Activated B cell treated with CpG ODN at 0.5 μM for 24 hours (primary cell): Measurements from ENCODE around the gene TARDBP. TPM values are rescaled to one million over a fixed set of nuclear protein-coding genes. Genes with fewer than 3 reads are reported as not detected.

ENCODE experiments used
- ATAC-seq: fragments of 200-7000 bp; cut with Tn5 transposase; one replicate; pipeline ENCODE4 v1.10.0; 2021; ENCODE audit warnings: low read depth, mild to moderate bottlenecking, moderate library complexity
- CTCF ChIA-PET: fragments of 350-600 bp; sonication (Branson Sonifier 250); formaldehyde crosslinking; loops from one replicate; lab custom pipeline; 2021; ENCODE audit warnings: antibody characterized with exemption; lab: Charles Lee
- POLR2A ChIA-PET: fragments of 350-600 bp; sonication (Branson Sonifier 250); formaldehyde crosslinking; loops from one replicate; lab custom pipeline; 2021; ENCODE audit warnings: antibody characterized with exemption; lab: Charles Lee
- DNase-seq: peaks from one replicate; pipeline ENCODE4 v3.0.0; 2022
- H3K27ac Mint-ChIP-seq: one replicate; pipeline ENCODE4 v1.8.0; 2020; ENCODE audit warnings: mixed read lengths
- H3K27me3 Mint-ChIP-seq: one replicate; pipeline ENCODE4 v1.8.0; 2021; ENCODE audit warnings: mixed read lengths
- H3K36me3 Mint-ChIP-seq: one replicate; pipeline ENCODE4 v1.8.0; 2021; ENCODE audit warnings: low read depth, mixed read lengths
- H3K4me1 Mint-ChIP-seq: one replicate; pipeline ENCODE4 v1.8.0; 2021; ENCODE audit warnings: mixed read lengths
- H3K4me3 Mint-ChIP-seq: one replicate; pipeline ENCODE4 v1.8.0; 2020; ENCODE audit warnings: mild to moderate bottlenecking, mixed read lengths
- H3K9me3 Mint-ChIP-seq: one replicate; pipeline ENCODE4 v1.8.0; 2020; ENCODE audit warnings: mixed read lengths
- intact Hi-C: fragments of 100-400 bp; cut with micrococcal nuclease; formaldehyde crosslinking; loops from one replicate; pipeline ENCODE4 v1.15.1; 2024
- total RNA-seq: library from RNA; stranded (reverse); gene quantifications from 2 replicates; pipeline ENCODE4 v1.2.3, GENCODE V29; 2022
- TF ChIP-seq, protein P1 (sequence below): fragments of 200-600 bp; IDR thresholded peaks from one replicate; pipeline ENCODE4 v1.8.0; 2022; ENCODE audit warnings: antibody characterized with exemption, mild to moderate bottlenecking

TARDBP gene
- total RNA-seq, 1 donor from 2014 or later = 193 TPM

DNA sequence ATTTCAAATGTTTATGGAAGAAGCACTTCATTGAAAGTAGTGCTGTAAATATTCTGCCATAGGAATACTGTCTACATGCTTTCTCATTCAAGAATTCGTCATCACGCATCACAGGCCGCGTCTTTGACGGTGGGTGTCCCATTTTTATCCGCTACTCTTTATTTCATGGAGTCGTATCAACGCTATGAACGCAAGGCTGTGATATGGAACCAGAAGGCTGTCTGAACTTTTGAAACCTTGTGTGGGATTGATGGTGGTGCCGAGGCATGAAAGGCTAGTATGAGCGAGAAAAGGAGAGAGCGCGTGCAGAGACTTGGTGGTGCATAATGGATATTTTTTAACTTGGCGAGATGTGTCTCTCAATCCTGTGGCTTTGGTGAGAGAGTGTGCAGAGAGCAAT is 10.7 kb downstream of the TARDBP start:
- no peaks in the 10 kb centered on the region for H3K27me3 Mint-ChIP-seq
- TF ChIP-seq, protein P1, sequence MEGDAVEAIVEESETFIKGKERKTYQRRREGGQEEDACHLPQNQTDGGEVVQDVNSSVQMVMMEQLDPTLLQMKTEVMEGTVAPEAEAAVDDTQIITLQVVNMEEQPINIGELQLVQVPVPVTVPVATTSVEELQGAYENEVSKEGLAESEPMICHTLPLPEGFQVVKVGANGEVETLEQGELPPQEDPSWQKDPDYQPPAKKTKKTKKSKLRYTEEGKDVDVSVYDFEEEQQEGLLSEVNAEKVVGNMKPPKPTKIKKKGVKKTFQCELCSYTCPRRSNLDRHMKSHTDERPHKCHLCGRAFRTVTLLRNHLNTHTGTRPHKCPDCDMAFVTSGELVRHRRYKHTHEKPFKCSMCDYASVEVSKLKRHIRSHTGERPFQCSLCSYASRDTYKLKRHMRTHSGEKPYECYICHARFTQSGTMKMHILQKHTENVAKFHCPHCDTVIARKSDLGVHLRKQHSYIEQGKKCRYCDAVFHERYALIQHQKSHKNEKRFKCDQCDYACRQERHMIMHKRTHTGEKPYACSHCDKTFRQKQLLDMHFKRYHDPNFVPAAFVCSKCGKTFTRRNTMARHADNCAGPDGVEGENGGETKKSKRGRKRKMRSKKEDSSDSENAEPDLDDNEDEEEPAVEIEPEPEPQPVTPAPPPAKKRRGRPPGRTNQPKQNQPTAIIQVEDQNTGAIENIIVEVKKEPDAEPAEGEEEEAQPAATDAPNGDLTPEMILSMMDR = no peak
- ChIA-PET POLR2A (interaction anchor here (0.6 kb wide), 1 partner anchor 38 kb away, joined by 3 read pairs; no protein-coding TSS in a partner anchor), CTCF (interaction anchor here (0.5 kb wide), 1 partner anchor 589 kb away, joined by 3 read pairs; no protein-coding TSS in a partner anchor)
- peaks cover 14% of the 10 kb centered on the region for H3K4me1 Mint-ChIP-seq
- peaks cover 92% of the 10 kb centered on the region for H3K36me3 Mint-ChIP-seq
- H3K4me3 Mint-ChIP-seq = no peak overlapping the region
- intact Hi-C loops = no loop called here
- no peaks in the 10 kb centered on the region for H3K9me3 Mint-ChIP-seq
- DNase-seq (no peak), ATAC-seq (no peak)
- H3K27ac Mint-ChIP-seq = no peak overlapping the region

DNA sequence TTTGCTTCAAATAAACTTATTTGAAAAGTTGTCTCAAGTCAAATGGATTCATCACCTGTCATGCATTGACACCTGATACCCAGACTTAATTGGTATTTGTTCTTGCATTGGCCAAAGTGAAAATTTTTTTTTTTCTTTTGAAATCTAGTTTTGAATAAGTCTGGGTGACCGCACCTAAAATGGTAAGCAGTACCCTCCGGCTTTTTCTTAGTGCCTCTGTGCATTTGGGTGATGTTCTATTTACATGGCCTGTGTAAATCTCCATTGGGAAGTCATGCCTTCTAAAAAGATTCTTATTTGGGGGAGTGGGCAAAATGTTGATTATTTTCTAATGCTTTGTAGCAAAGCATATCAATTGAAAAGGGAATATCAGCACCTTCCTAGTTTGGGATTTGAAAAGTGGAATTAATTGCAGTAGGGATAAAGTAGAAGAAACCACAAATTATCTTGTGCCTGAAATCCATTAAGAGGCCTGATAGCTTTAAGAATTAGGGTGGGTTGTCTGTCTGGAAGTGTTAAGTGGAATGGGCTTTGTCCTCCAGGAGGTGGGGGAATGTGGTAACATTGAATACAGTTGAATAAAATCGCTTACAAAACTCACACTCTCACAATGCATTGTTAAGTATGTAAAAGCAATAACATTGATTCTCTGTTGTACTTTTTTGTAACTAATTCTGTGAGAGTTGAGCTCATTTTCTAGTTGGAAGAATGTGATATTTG is 11.9 kb downstream of the TARDBP start:
- intact Hi-C loops = no loop called here
- H3K27ac Mint-ChIP-seq = no peak overlapping the region
- peaks cover 9% of the 10 kb centered on the region for H3K4me1 Mint-ChIP-seq
- no peak for DNase-seq
- ATAC-seq = no peak
- H3K36me3 Mint-ChIP-seq = peaks cover 82% of the 10 kb centered on the region
- ChIA-PET POLR2A (interaction anchor here (0.5 kb wide), 1 partner anchor 1301 kb away, joined by 3 read pairs; no protein-coding TSS in a partner anchor), CTCF (no interaction called here)
- no peaks in the 10 kb centered on the region for H3K9me3 Mint-ChIP-seq
- TF ChIP-seq, protein P1 = no peak
- H3K4me3 Mint-ChIP-seq = no peak overlapping the region
- no peaks in the 10 kb centered on the region for H3K27me3 Mint-ChIP-seq

DNA sequence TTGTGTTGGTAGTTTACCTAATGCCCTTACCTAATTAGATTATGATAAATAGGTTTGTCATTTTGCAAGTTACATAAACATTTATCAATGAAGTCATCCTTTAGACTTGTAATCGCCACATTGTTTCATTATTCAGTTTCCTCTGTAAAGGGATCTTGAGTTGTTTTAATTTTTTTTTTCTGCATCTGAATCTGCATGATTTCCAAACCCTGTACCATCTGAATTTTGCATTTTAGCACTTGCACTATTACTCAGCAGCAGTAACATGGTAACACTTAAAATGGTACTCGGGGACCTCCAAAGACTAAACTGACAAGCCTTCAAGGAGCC is 12.4 kb downstream of the TARDBP start:
- H3K9me3 Mint-ChIP-seq = no peaks in the 10 kb centered on the region
- TF ChIP-seq, protein P1 = no peak
- CTCF ChIA-PET = no interaction called here
- ATAC-seq (no peak), DNase-seq (no peak)
- peaks cover 80% of the 10 kb centered on the region for H3K36me3 Mint-ChIP-seq
- no peaks in the 10 kb centered on the region for H3K27me3 Mint-ChIP-seq
- H3K4me1 Mint-ChIP-seq = peaks cover 9% of the 10 kb centered on the region
- POLR2A ChIA-PET = interaction anchor here (0.5 kb wide), 1 partner anchor 1300 kb away, joined by 3 read pairs; no protein-coding TSS in a partner anchor
- no peak overlapping the region for H3K27ac Mint-ChIP-seq
- no peak overlapping the region for H3K4me3 Mint-ChIP-seq
- intact Hi-C loops = no loop called here

DNA sequence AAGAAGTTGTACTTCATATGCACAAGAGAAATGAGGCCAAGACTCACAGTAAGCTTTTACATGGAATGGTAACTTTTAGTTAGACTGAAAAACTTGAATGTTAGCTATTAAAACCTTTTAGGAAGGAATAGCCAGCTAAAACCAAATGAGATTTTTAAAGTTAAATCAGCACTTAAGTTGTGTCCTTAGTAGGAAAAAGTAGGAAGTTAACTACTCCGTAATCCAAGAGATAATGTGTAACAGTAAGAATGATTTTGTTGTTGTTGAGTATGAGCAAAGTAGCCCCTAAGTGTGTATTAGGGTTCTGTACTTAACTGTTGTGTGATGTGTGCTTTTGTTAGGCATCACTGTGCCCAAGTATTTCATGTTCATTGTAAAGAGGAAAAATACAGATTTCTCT is 13.2 kb downstream of the TARDBP start:
- POLR2A ChIA-PET = no interaction called here
- Mint-ChIP-seq H3K27ac (no peak overlapping the region), H3K9me3 (no peaks in the 10 kb centered on the region), H3K27me3 (no peaks in the 10 kb centered on the region), H3K4me3 (no peak overlapping the region), H3K4me1 (peaks cover 9% of the 10 kb centered on the region), H3K36me3 (peaks cover 81% of the 10 kb centered on the region)
- ATAC-seq (no peak), DNase-seq (no peak)
- TF ChIP-seq, protein P1 = no peak
- intact Hi-C loops = no loop called here
- CTCF ChIA-PET = no interaction called here

DNA sequence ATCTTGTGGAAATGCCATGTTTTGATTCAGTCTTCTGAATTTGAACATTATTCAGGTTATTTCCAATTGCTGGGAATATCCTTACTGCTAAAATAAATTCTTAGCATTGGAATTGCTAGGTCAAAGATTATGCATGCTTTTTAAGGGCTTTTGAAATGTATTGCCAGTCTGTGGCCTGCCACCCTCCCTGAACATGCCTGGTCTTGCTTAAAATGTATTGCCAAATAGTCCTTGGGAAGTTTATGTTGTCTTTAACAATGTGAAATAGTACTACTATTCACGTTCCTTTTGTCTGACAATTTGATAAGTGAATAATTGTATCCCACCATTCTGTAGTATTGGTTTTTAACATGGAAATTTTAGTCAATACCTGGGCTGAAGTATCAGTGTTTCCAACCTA is 13.6 kb downstream of the TARDBP start:
- H3K4me1 Mint-ChIP-seq = peaks cover 9% of the 10 kb centered on the region
- H3K27me3 Mint-ChIP-seq = no peaks in the 10 kb centered on the region
- TF ChIP-seq, protein P1 = no peak
- no peaks in the 10 kb centered on the region for H3K9me3 Mint-ChIP-seq
- H3K36me3 Mint-ChIP-seq = peaks cover 77% of the 10 kb centered on the region
- no peak overlapping the region for H3K4me3 Mint-ChIP-seq
- DNase-seq (no peak), ATAC-seq (no peak)
- H3K27ac Mint-ChIP-seq = no peak overlapping the region
- POLR2A ChIA-PET = no interaction called here
- intact Hi-C loops = no loop called here
- CTCF ChIA-PET = no interaction called here
